Loucy (cell line): ENCODE measurements around the gene USP34.

Experiments
- H2AFZ ChIP-seq: fragments of 200-600 bp; sonication (generic); 2 replicates; pipeline ENCODE4 v1.6.0; 2016; ENCODE audit warnings: antibody characterized with exemption, mild to moderate bottlenecking, low read length, moderate library complexity
- H3F3A ChIP-seq: fragments of 200-600 bp; 2 replicates; pipeline ENCODE4 v1.6.0; 2016; ENCODE audit warnings: antibody characterized with exemption, low read depth, mild to moderate bottlenecking
- H3K27me3 ChIP-seq: fragments of 200-600 bp; sonication (generic); 2 replicates; pipeline ENCODE4 v1.6.1; 2014; ENCODE audit warnings: low read length, mild to moderate bottlenecking; ENCODE audit not compliant: insufficient read depth, poor library complexity, severe bottlenecking
- H3K36me3 ChIP-seq: fragments of 200-600 bp; sonication (generic); 2 replicates; pipeline ENCODE4 v1.6.1; 2016; ENCODE audit warnings: low read length; ENCODE audit not compliant: insufficient read depth
- H3K4me1 ChIP-seq: fragments of 200-600 bp; sonication (generic); 2 replicates; pipeline ENCODE4 v1.5.1; 2014; ENCODE audit warnings: low read length, mild to moderate bottlenecking; ENCODE audit not compliant: insufficient read depth, poor library complexity, severe bottlenecking
- H3K4me2 ChIP-seq: fragments of 200-600 bp; sonication (generic); 2 replicates; pipeline ENCODE4 v1.6.0; 2014; ENCODE audit warnings: antibody characterized with exemption, low read length, low read depth, mild to moderate bottlenecking; ENCODE audit not compliant: poor library complexity, severe bottlenecking
- H3K4me3 ChIP-seq: fragments of 200-600 bp; sonication (generic); 2 replicates; pipeline ENCODE4 v1.5.1; 2014; ENCODE audit warnings: low read length, mild to moderate bottlenecking, mixed read lengths; ENCODE audit not compliant: poor library complexity, severe bottlenecking
- H3K79me2 ChIP-seq: fragments of 200-600 bp; sonication (generic); 2 replicates; pipeline ENCODE4 v1.6.1; 2014; ENCODE audit warnings: low read length; ENCODE audit not compliant: insufficient read depth
- H3K9ac ChIP-seq: fragments of 200-600 bp; sonication (generic); 2 replicates; pipeline ENCODE4 v1.6.0; 2014; ENCODE audit warnings: mild to moderate bottlenecking, low read depth, low read length, moderate library complexity; ENCODE audit not compliant: poor library complexity, severe bottlenecking
- H3K9me2 ChIP-seq: fragments of 200-600 bp; sonication (generic); replicated peaks from 2 replicates; pipeline ENCODE4 v1.6.1; 2016; ENCODE audit warnings: low read depth, low read length, mixed read lengths
- H3K9me3 ChIP-seq: fragments of 200-600 bp; sonication (generic); 2 replicates; pipeline ENCODE4 v1.6.1; 2014; ENCODE audit warnings: mild to moderate bottlenecking, antibody characterized with exemption, low read length, low read depth; ENCODE audit not compliant: insufficient read depth
- H4K20me1 ChIP-seq: fragments of 200-600 bp; sonication (generic); 2 replicates; pipeline ENCODE4 v1.6.0; 2014; ENCODE audit warnings: antibody characterized with exemption, low read length, mild to moderate bottlenecking; ENCODE audit not compliant: insufficient read depth, poor library complexity, severe bottlenecking
- EZH2phosphoT487 ChIP-seq: fragments of 200-600 bp; IDR thresholded peaks from 2 replicates; pipeline ENCODE4 v1.6.1; 2018; ENCODE audit warnings: antibody characterized with exemption, mild to moderate bottlenecking, moderate library complexity, borderline replicate concordance
- TF ChIP-seq, protein P1 (sequence below): fragments of 200-600 bp; sonication (generic); conservative IDR thresholded peaks from 2 replicates; pipeline ENCODE4 v1.5.1; 2014; ENCODE audit warnings: mild to moderate bottlenecking, antibody characterized with exemption, low read length

Gene USP34

DNA sequence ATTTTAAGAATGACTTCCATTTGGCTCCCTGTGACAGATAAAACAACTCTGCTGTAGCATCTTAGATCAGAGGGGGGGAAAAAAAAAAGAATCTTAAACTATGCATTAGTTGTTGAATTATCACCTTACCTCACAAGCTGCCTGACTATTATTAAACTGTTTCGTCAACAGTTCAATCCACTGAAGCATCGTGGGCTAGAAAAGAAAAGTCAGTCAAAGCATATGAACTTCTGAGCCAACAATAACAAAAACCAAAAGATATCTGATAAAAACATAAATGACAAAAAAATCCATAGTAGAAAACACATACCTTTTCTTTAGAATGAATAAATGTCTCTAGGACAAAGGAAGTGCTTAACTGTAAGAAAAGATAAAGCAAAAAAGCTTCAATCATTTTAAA, 235.2 kb downstream of the USP34 start:
- Histone ChIP-seq H3K9ac (no peak overlapping the region), H3K4me2 (no peak overlapping the region), H3K4me1 (peaks cover 7% of the 10 kb centered on the region), H3K9me2 (no peaks in the 10 kb centered on the region), H2AFZ (no peak overlapping the region), H3F3A (0 out of 2 replicates have a peak, but pooled peaks cover 3% of the 10 kb centered on the region), H3K9me3 (no peaks in the 10 kb centered on the region), H4K20me1 (no peaks in the 10 kb centered on the region), H3K27me3 (no peaks in the 10 kb centered on the region), H3K36me3 (peaks cover 24% of the 10 kb centered on the region; the same call in 1 of the 2 replicates), H3K4me3 (no peak overlapping the region), H3K79me2 (no peaks in the 10 kb centered on the region)
- TF ChIP-seq, protein P1, sequence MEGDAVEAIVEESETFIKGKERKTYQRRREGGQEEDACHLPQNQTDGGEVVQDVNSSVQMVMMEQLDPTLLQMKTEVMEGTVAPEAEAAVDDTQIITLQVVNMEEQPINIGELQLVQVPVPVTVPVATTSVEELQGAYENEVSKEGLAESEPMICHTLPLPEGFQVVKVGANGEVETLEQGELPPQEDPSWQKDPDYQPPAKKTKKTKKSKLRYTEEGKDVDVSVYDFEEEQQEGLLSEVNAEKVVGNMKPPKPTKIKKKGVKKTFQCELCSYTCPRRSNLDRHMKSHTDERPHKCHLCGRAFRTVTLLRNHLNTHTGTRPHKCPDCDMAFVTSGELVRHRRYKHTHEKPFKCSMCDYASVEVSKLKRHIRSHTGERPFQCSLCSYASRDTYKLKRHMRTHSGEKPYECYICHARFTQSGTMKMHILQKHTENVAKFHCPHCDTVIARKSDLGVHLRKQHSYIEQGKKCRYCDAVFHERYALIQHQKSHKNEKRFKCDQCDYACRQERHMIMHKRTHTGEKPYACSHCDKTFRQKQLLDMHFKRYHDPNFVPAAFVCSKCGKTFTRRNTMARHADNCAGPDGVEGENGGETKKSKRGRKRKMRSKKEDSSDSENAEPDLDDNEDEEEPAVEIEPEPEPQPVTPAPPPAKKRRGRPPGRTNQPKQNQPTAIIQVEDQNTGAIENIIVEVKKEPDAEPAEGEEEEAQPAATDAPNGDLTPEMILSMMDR: no peak
- TF ChIP-seq EZH2phosphoT487: no peak

DNA sequence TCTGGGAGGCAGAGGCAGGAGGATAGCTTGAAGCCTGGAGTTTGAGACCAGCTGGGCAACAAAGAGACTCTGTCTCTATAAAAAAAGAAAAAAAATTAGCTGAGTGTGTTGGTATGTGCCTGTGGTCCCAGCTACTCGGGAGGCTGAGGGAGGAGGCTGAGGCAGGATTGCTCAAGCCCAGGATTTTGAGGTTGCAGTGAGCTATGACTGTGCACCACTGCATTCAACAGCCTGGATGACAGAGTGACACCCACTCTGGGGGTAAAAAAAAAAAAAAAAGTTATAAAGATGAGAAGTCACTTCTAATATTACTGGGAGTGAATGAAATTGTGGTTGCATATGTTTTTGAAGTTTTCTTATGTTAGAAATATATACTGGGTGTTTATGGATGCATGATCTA, 237.3 kb downstream of the USP34 start:
- 0 out of 2 replicates have a peak, but pooled peaks cover 3% of the 10 kb centered on the region for H3F3A ChIP-seq
- no peaks in the 10 kb centered on the region for H3K27me3 ChIP-seq
- H3K4me2 ChIP-seq: no peak overlapping the region
- H3K4me3 ChIP-seq: no peak overlapping the region
- no peak overlapping the region for H2AFZ ChIP-seq
- peaks cover 6% of the 10 kb centered on the region for H3K4me1 ChIP-seq
- peaks cover 32% of the 10 kb centered on the region; the same call in 1 of the 2 replicates for H3K36me3 ChIP-seq
- no peaks in the 10 kb centered on the region for H3K79me2 ChIP-seq
- H3K9me2 ChIP-seq: no peaks in the 10 kb centered on the region
- no peak for TF ChIP-seq EZH2phosphoT487
- TF ChIP-seq, protein P1: no peak
- H4K20me1 ChIP-seq: no peaks in the 10 kb centered on the region
- H3K9me3 ChIP-seq: no peaks in the 10 kb centered on the region
- no peak overlapping the region for H3K9ac ChIP-seq

DNA sequence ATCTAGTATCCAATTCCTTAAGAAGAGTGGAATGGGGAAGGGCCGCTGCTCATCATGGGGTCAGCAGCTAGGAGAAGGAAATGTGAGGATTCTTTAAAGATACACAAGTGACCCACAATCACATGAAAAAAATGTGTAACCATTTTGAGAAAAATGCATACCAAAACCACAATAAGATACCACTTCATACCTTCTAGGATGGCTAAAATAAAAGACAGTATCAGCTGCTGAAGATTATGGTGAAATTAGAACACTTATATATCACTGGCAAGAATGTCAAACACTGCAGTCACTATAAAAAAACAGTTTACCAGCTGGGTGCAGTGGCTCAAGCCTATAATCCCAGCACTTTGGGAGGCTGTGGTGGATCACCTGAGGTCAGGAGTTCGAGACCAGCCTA, 241.0 kb downstream of the USP34 start:
- no peak overlapping the region for H3K4me2 ChIP-seq

More for the DNA sequence above, 241.0 kb downstream of the USP34 start:
- H3F3A ChIP-seq: no peaks in the 10 kb centered on the region
- H3K9ac ChIP-seq: no peak overlapping the region
- H4K20me1 ChIP-seq: no peaks in the 10 kb centered on the region
- no peaks in the 10 kb centered on the region for H3K27me3 ChIP-seq
- H2AFZ ChIP-seq: no peak overlapping the region
- H3K9me2 ChIP-seq: no peaks in the 10 kb centered on the region
- H3K36me3 ChIP-seq: peaks cover 48% of the 10 kb centered on the region; the same call in 1 of the 2 replicates
- no peaks in the 10 kb centered on the region for H3K79me2 ChIP-seq
- no peak overlapping the region for H3K4me3 ChIP-seq
- H3K4me1 ChIP-seq: no peaks in the 10 kb centered on the region
- H3K9me3 ChIP-seq: no peaks in the 10 kb centered on the region
- TF ChIP-seq, protein P1: no peak
- TF ChIP-seq EZH2phosphoT487: no peak
